ENCODE data around the gene EMP2. TPM values are rescaled to one million over a fixed set of nuclear protein-coding genes. Genes with fewer than 3 reads are reported as not detected.

EMP2 gene
- total RNA-seq, 2 donors from 2014 or later: 19.0 to 20.7 TPM

GRCh38 chr16:10556236-10556635, 24.2 kb downstream of the EMP2 start:
- H3K36me3 Mint-ChIP-seq (ENCODE audit: low read depth): no peaks in the 10 kb centered on the region
- Histone ChIP-seq H3K9ac (ENCODE audit: extremely low read depth, low read length, poor library complexity, severe bottlenecking) (no peak overlapping the region), H3K9me3 (ENCODE audit: control insufficient read depth, low read length) (no peaks in the 10 kb centered on the region), H3K4me3 (ENCODE audit: low read length) (no peak overlapping the region), H3K27ac (ENCODE audit: low read depth, low read length) (no peak overlapping the region), H3K36me3 (ENCODE audit: control insufficient read depth, insufficient read depth, low read length) (no peaks in the 10 kb centered on the region), H3K4me1 (ENCODE audit: control insufficient read depth, insufficient read depth, low read length) (no peaks in the 10 kb centered on the region), H3K27me3 (ENCODE audit: control insufficient read depth, insufficient read depth, low read length, poor library complexity, severe bottlenecking) (no peaks in the 10 kb centered on the region)
- H3K4me1 Mint-ChIP-seq: no peaks in the 10 kb centered on the region
- no peak for TF ChIP-seq CTCF (conservative IDR thresholded peaks at IDR 0.05)
- H3K27me3 Mint-ChIP-seq (ENCODE audit: insufficient read depth): no peaks in the 10 kb centered on the region
- peaks cover under 1% of the 10 kb centered on the region for H3K9me3 Mint-ChIP-seq
- no peak overlapping the region for H3K4me3 Mint-ChIP-seq
- DNase-seq: no peak
- no peak overlapping the region for H3K27ac Mint-ChIP-seq
- WGBS, 2 experiments (ENCODE audit: insufficient coverage in 1 of 2, insufficient read length in 1 of 2): 89 to 91% methylated on average over 3 of the region's 3 CpGs

- Mint-ChIP-seq H3K9me3 (peaks cover under 1% of the 10 kb centered on the region), H3K4me3 (no peak overlapping the region), H3K36me3 (ENCODE audit: low read depth) (peaks cover under 1% of the 10 kb centered on the region), H3K27me3 (ENCODE audit: insufficient read depth) (no peaks in the 10 kb centered on the region), H3K4me1 (no peaks in the 10 kb centered on the region), H3K27ac (no peak overlapping the region)
- DNase-seq: no peak
- no peak overlapping the region for H3K9ac ChIP-seq (ENCODE audit: extremely low read depth, low read length, poor library complexity, severe bottlenecking)
- no peak for TF ChIP-seq CTCF (conservative IDR thresholded peaks at IDR 0.05)
- no peaks in the 10 kb centered on the region for H3K27me3 ChIP-seq (ENCODE audit: control insufficient read depth, insufficient read depth, low read length, poor library complexity, severe bottlenecking)
- 87 to 100% methylated on average over 2 to 7 of the region's 7 CpGs for WGBS, 2 experiments (ENCODE audit: insufficient coverage in 1 of 2, insufficient read length in 1 of 2)
- no peaks in the 10 kb centered on the region for H3K36me3 ChIP-seq (ENCODE audit: control insufficient read depth, insufficient read depth, low read length)
- no peaks in the 10 kb centered on the region for H3K4me1 ChIP-seq (ENCODE audit: control insufficient read depth, insufficient read depth, low read length)
- H3K27ac ChIP-seq (ENCODE audit: low read depth, low read length): no peak overlapping the region
- no peaks in the 10 kb centered on the region for H3K9me3 ChIP-seq (ENCODE audit: control insufficient read depth, low read length)
- no peak overlapping the region for H3K4me3 ChIP-seq (ENCODE audit: low read length)
Measured at GRCh38 chr16:10554569-10554968, 25.8 kb downstream of the EMP2 start.

- H3K36me3 ChIP-seq (ENCODE audit: control insufficient read depth, insufficient read depth, low read length): no peaks in the 10 kb centered on the region
- Mint-ChIP-seq H3K4me3 (peak overlapping the region; percentile 24), H3K36me3 (ENCODE audit: low read depth) (peaks cover 13% of the 10 kb centered on the region), H3K4me1 (no peaks in the 10 kb centered on the region), H3K27me3 (ENCODE audit: insufficient read depth) (no peaks in the 10 kb centered on the region), H3K9me3 (peaks cover 14% of the 10 kb centered on the region), H3K27ac (no peak overlapping the region)
- 91 to 92% methylated on average over 15 to 19 of the region's 19 CpGs for WGBS, 2 experiments (ENCODE audit: insufficient coverage in 1 of 2, insufficient read length in 1 of 2)
- peak; percentile 86 for DNase-seq
- no peak overlapping the region for H3K9ac ChIP-seq (ENCODE audit: extremely low read depth, low read length, poor library complexity, severe bottlenecking)
- peaks cover 9% of the 10 kb centered on the region for H3K9me3 ChIP-seq (ENCODE audit: control insufficient read depth, low read length)
- no peaks in the 10 kb centered on the region for H3K4me1 ChIP-seq (ENCODE audit: control insufficient read depth, insufficient read depth, low read length)
- H3K4me3 ChIP-seq (ENCODE audit: low read length): no peak overlapping the region
- no peak for TF ChIP-seq CTCF (conservative IDR thresholded peaks at IDR 0.05)
- no peak overlapping the region for H3K27ac ChIP-seq (ENCODE audit: low read depth, low read length)
- no peaks in the 10 kb centered on the region for H3K27me3 ChIP-seq (ENCODE audit: control insufficient read depth, insufficient read depth, low read length, poor library complexity, severe bottlenecking)
Measured at GRCh38 chr16:10552998-10553491, 27.4 kb downstream of the EMP2 start.
